Measurements from ENCODE around the gene FOXP2.

GRCh38 chr7:114413761-114414155, 857 bp upstream of the FOXP2 start:
- TF ChIP-seq CTCF (conservative IDR thresholded peaks at IDR 0.05; ENCODE audit: low read depth, low read length) (no peak), EZH2 (IDR thresholded peaks at IDR 0.05; ENCODE audit: low read length, unreplicated experiment) (no peak)
